B cell (primary cell): ENCODE results near the gene CCDC88C. TPM values are rescaled to one million over a fixed set of nuclear protein-coding genes. Genes with fewer than 3 reads are reported as not detected.

Experiments used
- ATAC-seq: fragments of 200-7000 bp; cut with Tn5 transposase; one replicate; pipeline ENCODE4 v1.10.0; 2021; ENCODE audit warnings: low read depth, mild to moderate bottlenecking, moderate number of reproducible peaks, moderate library complexity
- CTCF ChIA-PET: fragments of 350-600 bp; sonication (Branson Sonifier 250); formaldehyde crosslinking; loops from one replicate; lab custom pipeline; 2021; ENCODE audit warnings: antibody characterized with exemption, inconsistent platforms; lab: Charles Lee
- POLR2A ChIA-PET: fragments of 350-600 bp; sonication (Branson Sonifier 250); formaldehyde crosslinking; loops from one replicate; lab custom pipeline; 2021; ENCODE audit warnings: antibody characterized with exemption; lab: Charles Lee
- DNase-seq: peaks from one replicate; pipeline ENCODE4 v3.0.0; 2013
- H2AFZ ChIP-seq: 2 replicates; pipeline ENCODE4 v1.6.1; 2012; ENCODE audit warnings: mild to moderate bottlenecking, low read depth, low read length; ENCODE audit not compliant: insufficient read depth, poor library complexity, severe bottlenecking
- H3K27ac ChIP-seq, 2 donors: 1 replicate in 1 of 2; 2 replicates in 1 of 2; pipeline ENCODE4 v1.5.1; 2012 to 2013; ENCODE audit warnings: low read length in 2 of 2, mild to moderate bottlenecking in 2 of 2, moderate library complexity in 1 of 2
- H3K27me3 ChIP-seq, 4 experiments: fragments of 200-600 bp in 1 of 4; sonication (generic) in 1 of 4; replicated peaks in 1 of 4; 1 replicate in 2 of 4; 2 replicates in 2 of 4; pipeline versions ENCODE4 v1.6.1 to v1.7.0; 2013 to 2016; ENCODE audit warnings: low read length in 3 of 4, mild to moderate bottlenecking in 2 of 4, mixed read lengths in 1 of 4, moderate library complexity in 1 of 4; ENCODE audit not compliant: insufficient read depth in 4 of 4, control insufficient read depth in 3 of 4; ENCODE audit errors: control extremely low read depth in 1 of 4
- H3K36me3 ChIP-seq, 2 experiments: replicated peaks in 1 of 2; 1 replicate in 1 of 2; 2 replicates in 1 of 2; pipeline versions ENCODE4 v1.6.1 to v1.7.1; 2013; ENCODE audit warnings: low read length in 1 of 2; ENCODE audit not compliant: insufficient read depth in 2 of 2, control insufficient read depth in 1 of 2; ENCODE audit errors: control extremely low read depth in 1 of 2, extremely low read depth in 1 of 2
- H3K4me1 ChIP-seq, 2 donors: fragments of 200-600 bp in 1 of 2; sonication (generic) in 1 of 2; 1 replicate in 1 of 2; 2 replicates in 1 of 2; pipeline versions ENCODE4 v1.5.1 to v1.6.1; 2013 to 2017; ENCODE audit warnings: low read length in 2 of 2; ENCODE audit not compliant: control insufficient read depth in 2 of 2, insufficient read depth in 2 of 2
- H3K4me2 ChIP-seq: replicated peaks from 2 replicates; pipeline ENCODE3; 2012; ENCODE audit warnings: mild to moderate bottlenecking, low read depth, low read length; ENCODE audit not compliant: poor library complexity, severe bottlenecking
- H3K4me3 ChIP-seq, 5 experiments: fragments of 200-600 bp in 1 of 5; sonication (generic) in 1 of 5; 1 replicate in 3 of 5; 2 replicates in 2 of 5; pipeline versions ENCODE4 v1.5.1 to v1.7.0; 2011 to 2016; ENCODE audit warnings: low read length in 4 of 5, mild to moderate bottlenecking in 4 of 5, low read depth in 2 of 5, control low read depth in 1 of 5, moderate library complexity in 1 of 5; ENCODE audit not compliant: insufficient read depth in 1 of 5; ENCODE audit errors: control extremely low read depth in 1 of 5, extremely low read depth in 1 of 5
- H3K79me2 ChIP-seq: fragments of 200-600 bp; sonication (generic); one replicate; pipeline ENCODE4 v1.6.0; 2016; ENCODE audit warnings: low read length; ENCODE audit not compliant: control insufficient read depth, insufficient read depth
- H3K9ac ChIP-seq: fragments of 200-600 bp; sonication (generic); 2 replicates; pipeline ENCODE4 v1.6.1; 2017; ENCODE audit warnings: mild to moderate bottlenecking, low read length, moderate library complexity
- H3K9me3 ChIP-seq, 3 donors: one replicate each; pipeline versions ENCODE4 v1.6.1 to v1.7.1; 2013; ENCODE audit warnings: low read length in 2 of 3; ENCODE audit not compliant: control insufficient read depth in 2 of 3, insufficient read depth in 1 of 3; ENCODE audit errors: control extremely low read depth in 1 of 3
- H4K20me1 ChIP-seq: 2 replicates; pipeline ENCODE4 v1.6.0; 2012; ENCODE audit warnings: mild to moderate bottlenecking, low read length; ENCODE audit not compliant: insufficient read depth, control insufficient read depth, poor library complexity, severe bottlenecking
- H3K27ac Mint-ChIP-seq: one replicate; pipeline ENCODE4 v1.8.0; 2021; ENCODE audit warnings: mixed read lengths
- H3K27me3 Mint-ChIP-seq: one replicate; pipeline ENCODE4 v1.8.0; 2021; ENCODE audit warnings: mixed read lengths
- H3K4me1 Mint-ChIP-seq: one replicate; pipeline ENCODE4 v1.8.0; 2021; ENCODE audit warnings: mixed read lengths
- H3K4me3 Mint-ChIP-seq: one replicate; pipeline ENCODE4 v1.8.0; 2021; ENCODE audit warnings: mixed read lengths
- H3K9me3 Mint-ChIP-seq: one replicate; pipeline ENCODE4 v1.8.0; 2022; ENCODE audit warnings: mixed read lengths; ENCODE audit not compliant: insufficient read depth
- EZH2 ChIP-seq: IDR thresholded peaks from 2 replicates; pipeline ENCODE4 v1.6.1; 2012; ENCODE audit warnings: borderline replicate concordance, low read depth, mild to moderate bottlenecking, moderate library complexity, low read length; ENCODE audit not compliant: insufficient read depth, poor library complexity, severe bottlenecking
- WGBS: methylation state at CpG from one replicate; pipeline ENCODE4 v1.1.5; 2013; ENCODE audit warnings: missing lambda C conversion rate; ENCODE audit not compliant: insufficient coverage; 5-methylcytosine and 5-hydroxymethylcytosine counted together
- intact Hi-C: fragments of 100-400 bp; cut with micrococcal nuclease; formaldehyde crosslinking; loops from one replicate; pipeline ENCODE4 v1.10.0; 2022
- polyA plus RNA-seq: library from polyadenylated mRNA; depleted of rRNA; stranded (reverse); fragments of >200 nt; gene quantifications from 2 replicates; pipeline ENCODE4 v1.2.3, GENCODE V29; 2012
- total RNA-seq, 2 donors: library from RNA; stranded (reverse); fragments of 120-200 nt in 1 of 2; gene quantifications; 1 replicate in 1 of 2; 2 replicates in 1 of 2; pipeline versions ENCODE4 v1.2.3 to v1.2.4, GENCODE V29; 2013 to 2022
- TF ChIP-seq, protein P1 (sequence below): fragments of 200-600 bp; IDR thresholded peaks from one replicate; pipeline ENCODE4 v1.8.0; 2022; ENCODE audit warnings: antibody characterized with exemption, mild to moderate bottlenecking

Gene CCDC88C
- total and polyA plus RNA-seq, 2 donors (not counting 1 experiment from before 2014, with no cell fraction given), result 98.7 to 181 TPM

DNA sequence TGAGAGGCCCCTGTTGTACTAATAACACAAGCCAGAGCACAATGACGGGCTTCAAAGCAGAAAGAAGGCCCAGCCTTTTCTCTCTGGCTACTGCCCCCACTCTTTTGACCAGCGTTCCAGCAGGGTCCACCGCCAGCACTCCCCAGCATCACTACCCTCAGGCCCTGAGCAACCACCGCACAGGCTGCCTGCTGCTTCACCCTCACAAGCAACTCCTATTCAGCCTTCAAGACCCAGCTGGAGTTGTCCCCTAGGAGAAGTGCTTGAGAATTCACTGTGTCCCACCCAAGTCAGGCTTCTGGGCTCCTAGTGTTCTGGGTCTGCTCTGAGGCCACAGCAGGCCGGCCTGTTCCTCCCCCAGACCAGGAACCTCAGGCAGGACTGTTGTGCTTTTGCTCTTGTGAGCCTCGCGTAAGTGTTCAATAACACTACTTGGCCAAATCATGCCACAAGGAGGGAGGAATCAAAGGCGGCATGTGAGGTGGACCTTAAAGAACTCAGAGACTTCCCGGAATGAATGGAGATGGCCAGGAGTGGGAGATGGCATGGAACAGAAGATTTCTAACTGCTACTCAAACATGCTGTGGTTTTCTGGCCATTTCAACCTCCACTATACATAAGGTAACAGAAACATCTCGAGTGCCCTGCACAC lies 89.8 kb downstream of the CCDC88C start:
- intact Hi-C loops, result no loop called here
- H3K36me3 ChIP-seq, result peaks cover 0 to 73% of the 10 kb centered on the region in 2 experiments
- ChIA-PET POLR2A (no interaction called here), CTCF (interaction anchor here (1.0 to 8.2 kb wide), 4 partner anchors 22 to 92 kb away, joined by 3 to 289 read pairs (median 4); partner anchors contain the start of gene CCDC88C)
- peak overlapping the region in 1 of 2 donors; percentile 99 for H3K27ac ChIP-seq
- peaks cover 0 to 4% (median 0%) of the 10 kb centered on the region in 3 donors for H3K9me3 ChIP-seq
- peaks cover 64% of the 10 kb centered on the region for H3K4me1 Mint-ChIP-seq
- no peak overlapping the region for H3K4me3 ChIP-seq
- no peaks in the 10 kb centered on the region for H3K27me3 Mint-ChIP-seq
- peaks cover 55 to 63% of the 10 kb centered on the region in 2 donors for H3K4me1 ChIP-seq
- H3K4me3 Mint-ChIP-seq, result no peak overlapping the region
- TF ChIP-seq, protein P1, sequence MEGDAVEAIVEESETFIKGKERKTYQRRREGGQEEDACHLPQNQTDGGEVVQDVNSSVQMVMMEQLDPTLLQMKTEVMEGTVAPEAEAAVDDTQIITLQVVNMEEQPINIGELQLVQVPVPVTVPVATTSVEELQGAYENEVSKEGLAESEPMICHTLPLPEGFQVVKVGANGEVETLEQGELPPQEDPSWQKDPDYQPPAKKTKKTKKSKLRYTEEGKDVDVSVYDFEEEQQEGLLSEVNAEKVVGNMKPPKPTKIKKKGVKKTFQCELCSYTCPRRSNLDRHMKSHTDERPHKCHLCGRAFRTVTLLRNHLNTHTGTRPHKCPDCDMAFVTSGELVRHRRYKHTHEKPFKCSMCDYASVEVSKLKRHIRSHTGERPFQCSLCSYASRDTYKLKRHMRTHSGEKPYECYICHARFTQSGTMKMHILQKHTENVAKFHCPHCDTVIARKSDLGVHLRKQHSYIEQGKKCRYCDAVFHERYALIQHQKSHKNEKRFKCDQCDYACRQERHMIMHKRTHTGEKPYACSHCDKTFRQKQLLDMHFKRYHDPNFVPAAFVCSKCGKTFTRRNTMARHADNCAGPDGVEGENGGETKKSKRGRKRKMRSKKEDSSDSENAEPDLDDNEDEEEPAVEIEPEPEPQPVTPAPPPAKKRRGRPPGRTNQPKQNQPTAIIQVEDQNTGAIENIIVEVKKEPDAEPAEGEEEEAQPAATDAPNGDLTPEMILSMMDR, result no peak
- TF ChIP-seq EZH2, result no peak
- WGBS, result 98% methylated on average over 6 of the region's 10 CpGs
- ATAC-seq (no peak), DNase-seq (no peak)
- no peak overlapping the region for H2AFZ ChIP-seq
- no peaks in the 10 kb centered on the region for H3K27me3 ChIP-seq
- no peak overlapping the region for H3K4me2 ChIP-seq
- peak overlapping the region; percentile 78 for H3K27ac Mint-ChIP-seq
- H3K9ac ChIP-seq, result no peak overlapping the region
- peaks cover 32% of the 10 kb centered on the region for H3K79me2 ChIP-seq
- H4K20me1 ChIP-seq, result peaks cover 17% of the 10 kb centered on the region
- H3K9me3 Mint-ChIP-seq, result no peaks in the 10 kb centered on the region

DNA sequence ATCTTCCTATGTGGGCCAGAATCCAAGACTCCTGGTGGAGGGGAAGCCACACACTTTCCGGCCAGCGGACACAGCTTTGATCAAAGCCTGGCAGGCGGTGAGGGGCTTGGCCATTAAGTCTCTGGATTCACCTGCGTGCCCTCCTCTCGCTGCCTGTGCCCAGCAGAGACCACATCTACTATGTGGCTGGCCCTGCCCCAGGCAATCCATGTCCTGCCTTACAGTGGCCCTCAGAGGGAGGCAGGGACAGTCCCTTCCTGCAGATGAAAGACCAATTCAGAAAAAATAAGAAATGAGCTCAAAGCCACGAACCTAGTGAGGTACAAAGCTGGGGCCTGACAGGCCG lies 90.4 kb downstream of the CCDC88C start:
- Histone ChIP-seq H3K79me2 (peaks cover 29% of the 10 kb centered on the region), H4K20me1 (peaks cover 17% of the 10 kb centered on the region), H3K4me3 (no peak overlapping the region), H3K9ac (no peak overlapping the region), H2AFZ (no peak overlapping the region), H3K4me1 (peaks cover 55 to 63% of the 10 kb centered on the region in 2 donors), H3K27me3 (no peaks in the 10 kb centered on the region), H3K27ac (peak overlapping the region in 1 of 2 donors; percentile 99), H3K9me3 (peaks cover 0 to 4% (median 0%) of the 10 kb centered on the region in 3 donors), H3K4me2 (no peak overlapping the region), H3K36me3 (peaks cover 0 to 73% of the 10 kb centered on the region in 2 experiments)
- intact Hi-C loops, result no loop called here
- no peak for ATAC-seq
- ChIA-PET CTCF (interaction anchor here (1.0 to 8.2 kb wide), 4 partner anchors 45 to 93 kb away, joined by 3 to 289 read pairs (median 18); partner anchors contain the start of gene CCDC88C), POLR2A (no interaction called here)
- DNase-seq, result no peak
- Mint-ChIP-seq H3K4me1 (peaks cover 64% of the 10 kb centered on the region), H3K27me3 (no peaks in the 10 kb centered on the region), H3K27ac (peak overlapping the region; percentile 78), H3K9me3 (no peaks in the 10 kb centered on the region), H3K4me3 (no peak overlapping the region)
- WGBS, result 89% methylated on average over 7 of the region's 7 CpGs
- TF ChIP-seq EZH2, result no peak
- TF ChIP-seq, protein P1, result no peak
